HG03097 (cell line): Measurements from ENCODE around the gene ASCL3.
"Not testable (repeated sequence)": the region's sequence is repeated elsewhere in the genome, so short reads cannot be mapped to it uniquely, and the experiment has no call there.

ENCODE experiments used
- ATAC-seq: cut with Tn5 transposase; IDR thresholded peaks from one replicate; pipeline ENCODE4 v1.9.1; 2021; ENCODE audit not compliant: unreplicated experiment, low FRiP score

Gene ASCL3

GRCh38 chr11:8948886-8949285 is 6.1 kb upstream of the ASCL3 start:
- ATAC-seq = no peak

GRCh38 chr11:8947230-8947943 is 4.6 kb upstream of the ASCL3 start:
- no peak for ATAC-seq

GRCh38 chr11:8941341-8942103 is 1.3 kb downstream of the ASCL3 start:
- ATAC-seq = no peak

GRCh38 chr11:8937659-8938058 is 5.2 kb downstream of the ASCL3 start:
- ATAC-seq = no peak

GRCh38 chr11:8937159-8937558 is 5.7 kb downstream of the ASCL3 start:
- no peak for ATAC-seq

GRCh38 chr11:8935789-8936188 is 7.0 kb downstream of the ASCL3 start:
- not testable (repeated sequence) for ATAC-seq

- no peak for ATAC-seq
These were observed 7.9 kb downstream of the ASCL3 start for GRCh38 chr11:8934742-8935488.

GRCh38 chr11:8933931-8934330 is 8.9 kb downstream of the ASCL3 start:
- no peak for ATAC-seq

GRCh38 chr11:8932564-8933180 is 10.1 kb downstream of the ASCL3 start, which contains the start of gene C11orf16:
Gene C11orf16 (minus strand): TSS chr11:8932947. CDS start chr11:8932308, 639 bp downstream.
- no peak for ATAC-seq

GRCh38 chr11:8930456-8931175 is 12.2 kb downstream of the ASCL3 start:
- no peak for ATAC-seq

- no peak for ATAC-seq
These were observed 13.7 kb downstream of the ASCL3 start for GRCh38 chr11:8928981-8929615.

- ATAC-seq = no peak
These were observed 14.6 kb downstream of the ASCL3 start for GRCh38 chr11:8928205-8928604.

GRCh38 chr11:8927233-8927632 is 15.6 kb downstream of the ASCL3 start:
- no peak for ATAC-seq

- no peak for ATAC-seq
These were observed 16.6 kb downstream of the ASCL3 start for GRCh38 chr11:8926236-8926635.

- ATAC-seq = no peak
These were observed 17.1 kb downstream of the ASCL3 start for GRCh38 chr11:8925711-8926110.

- no peak for ATAC-seq
These were observed 20.1 kb downstream of the ASCL3 start for GRCh38 chr11:8922691-8923090.

GRCh38 chr11:8917157-8917825 is 25.5 kb downstream of the ASCL3 start:
- no peak for ATAC-seq

- ATAC-seq = no peak
These were observed 28.2 kb downstream of the ASCL3 start for GRCh38 chr11:8914661-8915018.

- no peak for ATAC-seq
These were observed 28.7 kb downstream of the ASCL3 start for GRCh38 chr11:8913961-8914660.
